Osteocyte (in vitro differentiated cells): Measurements from ENCODE around the gene PACS1. TPM values are rescaled to one million over a fixed set of nuclear protein-coding genes. Genes with fewer than 3 reads are reported as not detected.
A peak's percentile ranks its signal among the peaks of the same experiment; 100 is the strongest.

Source experiments
- DNase-seq: peaks from one replicate; pipeline ENCODE4 v3.0.0; 2021; ENCODE audit warnings: mixed read lengths; ENCODE audit not compliant: unreplicated experiment; ENCODE audit errors: extremely low spot score
- H3K27ac Mint-ChIP-seq: one replicate; pipeline ENCODE4 v1.8.0; 2021; ENCODE audit warnings: mild to moderate bottlenecking, mixed read lengths; ENCODE audit not compliant: unreplicated experiment
- H3K27me3 Mint-ChIP-seq: one replicate; pipeline ENCODE4 v1.8.0; 2021; ENCODE audit warnings: mixed read lengths; ENCODE audit not compliant: unreplicated experiment
- H3K36me3 Mint-ChIP-seq: one replicate; pipeline ENCODE4 v1.8.0; 2021; ENCODE audit warnings: mixed read lengths; ENCODE audit not compliant: unreplicated experiment
- H3K4me1 Mint-ChIP-seq: one replicate; pipeline ENCODE4 v1.8.0; 2021; ENCODE audit warnings: mixed read lengths; ENCODE audit not compliant: unreplicated experiment
- H3K4me3 Mint-ChIP-seq: one replicate; pipeline ENCODE4 v1.8.0; 2021; ENCODE audit warnings: mild to moderate bottlenecking, moderate library complexity, mixed read lengths; ENCODE audit not compliant: unreplicated experiment
- H3K9me3 Mint-ChIP-seq: one replicate; pipeline ENCODE4 v1.8.0; 2021; ENCODE audit warnings: mixed read lengths; ENCODE audit not compliant: unreplicated experiment
- total RNA-seq: library from RNA; stranded (reverse); gene quantifications from 2 replicates; pipeline ENCODE4 v1.2.1, GENCODE V29; 2021
- TF ChIP-seq, protein P1 (sequence below): fragments of 200-600 bp; sonication (generic); IDR thresholded peaks from 2 replicates; pipeline ENCODE4 v1.5.0; 2021; ENCODE audit warnings: antibody characterized with exemption, mild to moderate bottlenecking, moderate library complexity

The PACS1 gene
- total RNA-seq, 1 donor from 2014 or later, result 83.8 TPM

DNA sequence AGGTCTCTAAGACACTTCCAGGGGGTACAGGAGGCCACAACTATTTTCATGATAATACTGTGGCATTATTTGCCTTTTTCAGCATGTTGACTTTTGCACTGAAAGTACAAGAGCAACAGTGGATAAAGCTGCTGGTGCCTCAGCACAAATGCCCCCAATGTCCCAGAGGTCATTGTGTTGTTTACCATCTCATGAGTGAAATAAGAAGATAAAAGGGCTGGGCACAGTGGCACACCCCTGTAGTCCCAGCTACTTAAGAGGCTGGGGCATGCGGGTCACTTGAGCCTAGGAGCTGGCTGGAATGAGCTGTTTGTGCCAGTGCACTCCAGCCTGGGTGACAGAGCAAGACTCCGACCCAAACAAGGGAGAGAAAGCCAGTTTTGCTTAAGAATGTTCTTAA lies 125.8 kb downstream of the PACS1 start:
- Mint-ChIP-seq H3K27ac (no peak overlapping the region), H3K4me1 (peaks cover 9% of the 10 kb centered on the region), H3K27me3 (no peaks in the 10 kb centered on the region), H3K36me3 (peaks cover 27% of the 10 kb centered on the region), H3K9me3 (peaks cover 10% of the 10 kb centered on the region), H3K4me3 (no peak overlapping the region)
- no peak for DNase-seq
- TF ChIP-seq, protein P1, sequence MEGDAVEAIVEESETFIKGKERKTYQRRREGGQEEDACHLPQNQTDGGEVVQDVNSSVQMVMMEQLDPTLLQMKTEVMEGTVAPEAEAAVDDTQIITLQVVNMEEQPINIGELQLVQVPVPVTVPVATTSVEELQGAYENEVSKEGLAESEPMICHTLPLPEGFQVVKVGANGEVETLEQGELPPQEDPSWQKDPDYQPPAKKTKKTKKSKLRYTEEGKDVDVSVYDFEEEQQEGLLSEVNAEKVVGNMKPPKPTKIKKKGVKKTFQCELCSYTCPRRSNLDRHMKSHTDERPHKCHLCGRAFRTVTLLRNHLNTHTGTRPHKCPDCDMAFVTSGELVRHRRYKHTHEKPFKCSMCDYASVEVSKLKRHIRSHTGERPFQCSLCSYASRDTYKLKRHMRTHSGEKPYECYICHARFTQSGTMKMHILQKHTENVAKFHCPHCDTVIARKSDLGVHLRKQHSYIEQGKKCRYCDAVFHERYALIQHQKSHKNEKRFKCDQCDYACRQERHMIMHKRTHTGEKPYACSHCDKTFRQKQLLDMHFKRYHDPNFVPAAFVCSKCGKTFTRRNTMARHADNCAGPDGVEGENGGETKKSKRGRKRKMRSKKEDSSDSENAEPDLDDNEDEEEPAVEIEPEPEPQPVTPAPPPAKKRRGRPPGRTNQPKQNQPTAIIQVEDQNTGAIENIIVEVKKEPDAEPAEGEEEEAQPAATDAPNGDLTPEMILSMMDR, result no peak

DNA sequence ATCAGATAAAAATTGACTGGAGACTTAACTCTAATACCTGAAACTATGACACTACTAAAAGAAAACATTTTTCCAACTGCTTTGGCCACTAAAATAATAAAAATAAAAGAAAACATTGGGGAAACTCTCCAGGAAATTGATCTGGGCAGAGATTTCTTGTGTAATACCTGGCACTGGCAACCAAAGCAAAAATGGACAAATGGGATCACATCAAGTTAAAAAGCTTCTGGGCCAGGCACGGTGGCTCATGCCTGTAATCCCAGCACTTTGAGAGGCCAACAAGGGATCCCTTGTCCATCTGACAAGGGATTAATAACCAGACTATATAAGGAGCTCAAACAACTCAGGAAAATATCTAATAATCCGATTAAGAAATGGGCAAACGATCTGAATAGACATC lies 133.8 kb downstream of the PACS1 start:
- no peak for DNase-seq
- H3K36me3 Mint-ChIP-seq, result peaks cover 29% of the 10 kb centered on the region
- no peak overlapping the region for H3K27ac Mint-ChIP-seq
- H3K9me3 Mint-ChIP-seq, result peaks cover 40% of the 10 kb centered on the region
- H3K27me3 Mint-ChIP-seq, result no peaks in the 10 kb centered on the region
- TF ChIP-seq, protein P1, result no peak
- H3K4me1 Mint-ChIP-seq, result peaks cover under 1% of the 10 kb centered on the region
- H3K4me3 Mint-ChIP-seq, result no peak overlapping the region

DNA sequence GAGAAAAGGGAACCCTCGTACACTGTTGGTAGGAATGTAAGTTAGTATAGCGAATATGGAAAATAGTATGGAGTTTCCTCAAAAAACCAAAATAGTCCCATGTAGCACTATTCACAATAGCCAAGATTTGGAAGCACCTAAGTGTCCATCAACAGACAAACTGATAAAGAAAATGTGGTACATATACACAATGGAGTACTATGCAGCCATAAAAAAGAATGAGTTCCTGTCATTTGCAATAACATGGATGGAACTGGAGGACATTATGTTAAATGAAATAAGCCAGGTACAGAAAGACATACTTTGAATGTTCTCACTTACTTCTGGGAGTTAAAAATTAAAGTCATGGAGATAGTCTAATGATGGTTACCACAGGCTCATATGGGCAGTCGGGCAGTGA lies 134.3 kb downstream of the PACS1 start:
- H3K27ac Mint-ChIP-seq, result no peak overlapping the region
- H3K9me3 Mint-ChIP-seq, result peaks cover 37% of the 10 kb centered on the region

DNA sequence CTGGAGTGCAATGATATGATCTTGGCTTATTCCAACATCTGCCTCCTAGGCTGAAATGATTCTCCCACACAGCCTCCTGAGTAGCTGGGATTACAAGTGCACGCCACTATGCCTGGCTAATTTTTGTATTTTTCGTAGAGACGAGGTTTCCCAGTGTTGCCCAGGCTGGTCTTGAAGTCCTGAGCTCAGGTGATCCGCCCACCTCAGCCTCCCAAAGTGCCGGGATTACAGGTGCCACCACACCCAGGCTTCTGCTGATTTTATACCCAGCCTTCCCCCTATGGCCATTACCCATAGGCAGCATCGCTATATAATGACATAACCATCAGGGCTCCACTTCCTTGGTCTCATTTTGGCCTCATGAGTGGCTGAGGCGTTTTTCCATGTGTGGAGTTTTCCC lies 137.7 kb downstream of the PACS1 start:
- Mint-ChIP-seq H3K4me3 (no peak overlapping the region), H3K4me1 (peaks cover 3% of the 10 kb centered on the region), H3K9me3 (peaks cover 16% of the 10 kb centered on the region), H3K27ac (no peak overlapping the region), H3K36me3 (peaks cover 17% of the 10 kb centered on the region), H3K27me3 (no peaks in the 10 kb centered on the region)
- peak; percentile 25 for DNase-seq
- TF ChIP-seq, protein P1, result no peak

More for the DNA sequence above, 134.3 kb downstream of the PACS1 start:
- Mint-ChIP-seq H3K4me1 (peaks cover 3% of the 10 kb centered on the region), H3K36me3 (peaks cover 27% of the 10 kb centered on the region), H3K4me3 (no peak overlapping the region), H3K27me3 (no peaks in the 10 kb centered on the region)
- DNase-seq, result no peak
- TF ChIP-seq, protein P1, result no peak

DNA sequence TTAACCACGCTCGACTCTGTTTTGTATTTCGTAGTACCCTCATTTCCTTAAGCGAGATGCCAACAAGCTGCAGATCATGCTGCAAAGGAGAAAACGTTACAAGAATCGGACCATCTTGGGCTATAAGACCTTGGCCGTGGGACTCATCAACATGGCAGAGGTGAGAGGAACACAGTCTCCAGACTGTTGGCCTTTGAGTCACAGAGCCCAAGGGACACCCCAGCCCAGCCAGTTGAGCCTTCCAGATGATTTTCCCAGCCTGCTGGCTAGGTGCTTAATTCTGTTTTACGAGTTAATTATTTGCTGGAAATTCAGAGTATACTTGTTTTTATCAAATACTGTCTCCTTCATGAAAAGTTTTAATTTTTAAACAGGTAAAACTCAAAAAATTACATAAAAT lies 141.0 kb downstream of the PACS1 start:
- DNase-seq, result no peak
- Mint-ChIP-seq H3K27me3 (no peaks in the 10 kb centered on the region), H3K4me3 (no peak overlapping the region), H3K9me3 (no peaks in the 10 kb centered on the region), H3K27ac (no peak overlapping the region), H3K36me3 (peaks cover 14% of the 10 kb centered on the region), H3K4me1 (peaks cover 3% of the 10 kb centered on the region)
- TF ChIP-seq, protein P1, result no peak
